Skin of body (tissue), 2 donors: ENCODE measurements around the gene ZFYVE9. TPM values are rescaled to one million over a fixed set of nuclear protein-coding genes. Genes with fewer than 3 reads are reported as not detected.
"Not testable (repeated sequence)": the region's sequence is repeated elsewhere in the genome, so short reads cannot be mapped to it uniquely, and the experiment has no call there.

Experiments used
- DNase-seq: peaks from one replicate; lab custom pipeline; 2025; lab: John Stamatoyannopoulos, UW
- total RNA-seq: library from RNA; depleted of rRNA; stranded (reverse); fragments of >200 nt; gene quantifications from one replicate; pipeline ENCODE4 v1.2.3, GENCODE V29; 2014

The ZFYVE9 gene
- total RNA-seq, 1 donor from 2014 or later: 41.0 TPM

DNA sequence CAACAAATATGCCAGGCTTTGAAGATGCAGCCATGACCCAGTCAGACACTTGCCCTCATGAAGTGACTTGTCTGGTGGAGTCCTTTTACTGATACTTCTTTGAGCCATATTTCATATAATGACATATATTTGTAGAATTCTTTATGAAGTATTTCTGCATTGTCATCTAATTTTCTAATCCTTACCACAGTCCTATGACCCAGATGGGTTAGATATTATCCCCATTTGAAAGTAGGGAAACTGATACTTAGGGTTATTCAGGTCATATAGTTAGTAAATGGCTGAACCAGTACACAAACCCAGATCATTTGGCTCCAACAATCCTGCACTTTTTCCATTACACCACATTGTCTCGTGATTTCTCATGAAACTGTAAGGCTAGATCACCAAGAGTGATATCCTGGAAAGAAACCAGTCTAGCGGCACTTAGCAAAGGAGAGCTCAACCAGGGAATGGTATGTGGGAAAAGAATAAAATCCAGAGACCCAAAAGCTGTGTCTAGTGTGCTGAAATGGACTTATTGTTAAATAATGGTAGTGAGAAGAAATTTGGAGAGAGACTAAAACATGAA lies 49.6 kb downstream of the ZFYVE9 start:
- no peak for DNase-seq

GRCh38 chr1:52192024-52192423 lies 50.1 kb downstream of the ZFYVE9 start:
- no peak for DNase-seq

- DNase-seq: no peak
These were observed 50.5 kb downstream of the ZFYVE9 start for GRCh38 chr1:52192436-52192835.

GRCh38 chr1:52193985-52194384 lies 52.1 kb downstream of the ZFYVE9 start:
- no peak for DNase-seq

- DNase-seq: no peak
These were observed 53.3 kb downstream of the ZFYVE9 start for GRCh38 chr1:52195161-52195560.

DNA sequence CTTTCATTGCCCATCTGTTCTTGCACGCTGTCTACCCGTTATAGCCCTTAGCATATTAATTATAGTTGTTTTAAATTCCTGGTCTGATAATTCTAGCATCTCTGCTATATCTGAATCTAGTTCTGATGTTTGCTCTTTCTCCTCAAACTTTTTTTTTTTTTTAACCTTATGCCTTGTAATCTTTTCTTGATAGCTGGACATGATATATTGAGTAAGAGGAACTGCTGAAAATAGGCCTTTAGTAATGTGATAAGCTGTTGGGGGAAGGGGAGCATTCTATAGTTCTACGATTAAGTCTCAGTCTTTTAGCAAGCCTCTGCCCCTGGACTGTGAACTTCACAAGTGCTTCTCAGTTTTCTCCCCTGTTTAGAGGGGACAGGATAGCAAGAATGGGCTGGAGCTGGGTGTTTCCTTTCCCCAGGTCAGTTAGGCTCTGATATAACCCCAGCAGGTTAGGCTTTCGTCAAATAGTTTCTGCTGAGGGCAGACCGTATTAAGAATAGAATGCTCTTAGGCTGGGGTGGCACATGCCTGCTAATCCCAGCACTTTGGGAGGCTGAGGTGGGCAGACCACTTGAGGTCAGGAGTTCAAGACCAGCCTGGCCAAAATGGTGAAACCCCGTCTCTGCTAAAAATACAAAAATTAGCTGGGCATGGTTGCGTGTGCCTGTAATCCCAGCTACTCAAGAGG lies 62.2 kb downstream of the ZFYVE9 start:
- no peak for DNase-seq

GRCh38 chr1:52204696-52205095 lies 62.8 kb downstream of the ZFYVE9 start:
- no peak for DNase-seq

- not testable (repeated sequence) for DNase-seq
These were observed 64.8 kb downstream of the ZFYVE9 start for GRCh38 chr1:52206686-52207085.

- no peak for DNase-seq
These were observed 67.5 kb downstream of the ZFYVE9 start for GRCh38 chr1:52209429-52209828.

GRCh38 chr1:52210044-52210443 lies 68.2 kb downstream of the ZFYVE9 start:
- DNase-seq: no peak

GRCh38 chr1:52216907-52217458 lies 75.1 kb downstream of the ZFYVE9 start:
- DNase-seq: no peak

DNA sequence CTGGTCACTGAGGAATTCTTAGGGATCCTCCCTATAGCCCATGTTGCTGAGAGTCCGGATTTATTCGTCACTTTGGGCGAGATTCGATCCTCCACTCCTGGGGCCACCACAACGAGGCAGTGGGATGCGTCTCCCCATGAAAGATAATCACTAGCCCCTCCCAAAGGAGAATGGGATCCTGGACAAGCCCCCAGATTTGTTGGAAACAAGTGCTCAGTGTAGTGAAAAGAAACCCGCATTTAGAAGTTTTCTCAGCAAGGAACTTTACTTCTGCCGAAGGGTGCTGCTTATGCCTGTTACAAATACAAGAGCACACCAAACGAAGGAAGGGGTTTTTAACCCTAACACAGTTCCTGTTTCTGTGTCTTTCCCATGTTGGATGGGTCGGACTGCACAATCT lies 83.3 kb downstream of the ZFYVE9 start:
- DNase-seq: no peak

GRCh38 chr1:52229494-52229893 lies 87.6 kb downstream of the ZFYVE9 start:
- no peak for DNase-seq

- no peak for DNase-seq
These were observed 91.6 kb downstream of the ZFYVE9 start for GRCh38 chr1:52233463-52233862.

DNA sequence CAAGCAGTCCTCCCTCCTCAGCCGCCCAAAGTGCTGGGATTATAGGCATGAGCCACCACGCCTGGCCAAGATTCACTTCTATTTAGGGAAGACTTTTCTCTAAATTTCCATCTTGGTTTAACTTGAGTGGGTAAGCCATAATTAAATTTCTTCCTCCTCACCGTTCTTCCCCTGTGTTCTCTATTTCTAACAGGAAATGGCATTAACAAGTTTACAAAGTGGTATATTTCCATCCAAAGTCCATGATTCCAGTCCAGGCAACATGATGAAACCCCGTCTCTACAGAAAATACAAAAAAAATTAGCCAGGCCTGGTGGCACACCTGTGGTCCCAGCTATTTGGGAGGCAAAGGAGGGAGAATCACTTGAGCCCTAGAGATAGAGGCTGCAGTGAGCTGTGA lies 92.1 kb downstream of the ZFYVE9 start:
- DNase-seq: no peak

- DNase-seq: no peak
These were observed 92.8 kb downstream of the ZFYVE9 start for GRCh38 chr1:52234708-52235107.

GRCh38 chr1:52235646-52236045 lies 93.8 kb downstream of the ZFYVE9 start:
- no peak for DNase-seq

GRCh38 chr1:52237430-52237829 lies 95.5 kb downstream of the ZFYVE9 start:
- no peak for DNase-seq

DNA sequence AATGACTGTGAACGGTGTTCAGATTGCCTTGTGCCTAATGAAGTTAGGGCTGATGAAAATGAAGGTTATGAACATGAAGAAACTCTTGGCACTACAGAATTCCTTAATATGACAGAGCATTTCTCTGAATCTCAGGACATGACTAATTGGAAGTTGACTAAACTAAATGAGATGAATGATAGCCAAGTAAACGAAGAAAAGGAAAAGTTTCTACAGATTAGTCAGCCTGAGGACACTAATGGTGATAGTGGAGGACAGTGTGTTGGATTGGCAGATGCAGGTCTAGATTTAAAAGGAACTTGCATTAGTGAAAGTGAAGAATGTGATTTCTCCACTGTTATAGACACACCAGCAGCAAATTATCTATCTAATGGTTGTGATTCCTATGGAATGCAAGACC lies 96.6 kb downstream of the ZFYVE9 start:
- no peak for DNase-seq

DNA sequence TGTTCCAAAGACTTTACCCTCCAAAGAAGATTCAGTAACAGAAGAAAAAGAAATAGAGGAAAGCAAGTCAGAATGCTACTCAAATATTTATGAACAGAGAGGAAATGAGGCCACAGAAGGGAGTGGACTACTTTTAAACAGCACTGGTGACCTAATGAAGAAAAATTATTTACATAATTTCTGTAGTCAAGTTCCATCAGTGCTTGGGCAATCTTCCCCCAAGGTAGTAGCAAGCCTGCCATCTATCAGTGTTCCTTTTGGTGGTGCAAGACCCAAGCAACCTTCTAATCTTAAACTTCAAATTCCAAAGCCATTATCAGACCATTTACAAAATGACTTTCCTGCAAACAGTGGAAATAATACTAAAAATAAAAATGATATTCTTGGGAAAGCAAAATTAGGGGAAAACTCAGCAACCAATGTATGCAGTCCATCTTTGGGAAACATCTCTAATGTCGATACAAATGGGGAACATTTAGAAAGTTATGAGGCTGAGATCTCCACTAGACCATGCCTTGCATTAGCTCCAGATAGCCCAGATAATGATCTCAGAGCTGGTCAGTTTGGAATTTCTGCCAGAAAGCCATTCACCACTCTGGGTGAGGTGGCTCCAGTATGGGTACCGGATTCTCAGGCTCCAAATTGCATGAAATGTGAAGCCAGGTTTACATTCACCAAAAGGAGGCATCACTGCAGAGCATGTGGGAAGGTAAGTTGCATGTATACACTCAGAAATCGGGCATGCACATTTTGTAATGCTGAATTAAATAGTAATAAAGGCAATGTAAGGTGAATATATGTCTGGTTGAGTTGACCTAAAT lies 97.2 kb downstream of the ZFYVE9 start:
- no peak for DNase-seq

GRCh38 chr1:52239708-52240001 lies 97.8 kb downstream of the ZFYVE9 start:
- DNase-seq: no peak

- DNase-seq: no peak
These were observed 98.8 kb downstream of the ZFYVE9 start for GRCh38 chr1:52240592-52241210.
